H1 (cell line): ENCODE results near the gene CHRDL2. TPM values are rescaled to one million over a fixed set of nuclear protein-coding genes. Genes with fewer than 3 reads are reported as not detected.

Experiments used
- CTCF ChIA-PET: fragments of 300-600 bp; sonication (Branson Sonifier 250); formaldehyde crosslinking; loops from one replicate; lab custom pipeline; 2021; ENCODE audit not compliant: partially characterized antibody; lab: Charles Lee
- POLR2A ChIA-PET: fragments of 300-600 bp; sonication (Branson Sonifier 250); formaldehyde crosslinking; loops from one replicate; lab custom pipeline; 2021; ENCODE audit warnings: inconsistent platforms; ENCODE audit not compliant: partially characterized antibody; lab: Charles Lee
- DNase-seq, 2 experiments: peaks; one replicate each; pipeline versions ENCODE4 v3.0.0 to v3.0.0-alpha.2; 2010 to 2022; ENCODE audit warnings: low spot score in 2 of 2, low read depth in 1 of 2, mixed read lengths in 1 of 2
- FAIRE-seq: peaks from 2 replicates; lab custom pipeline; 2011; peaks lifted over from hg19 to GRCh38; lab: Jason Lieb, UNC
- H2AFZ ChIP-seq: 2 replicates; pipeline ENCODE4 v1.8.1; 2012; ENCODE audit warnings: low read length, inconsistent platforms
- H2AK5ac ChIP-seq: 2 replicates; pipeline ENCODE4 v1.6.1; 2013; ENCODE audit warnings: low read depth, low read length
- H2BK120ac ChIP-seq: replicated peaks from 2 replicates; pipeline ENCODE3; 2013; ENCODE audit warnings: low read depth, low read length, inconsistent platforms
- H2BK12ac ChIP-seq: 2 replicates; pipeline ENCODE4 v1.6.1; 2013; ENCODE audit warnings: low read depth, low read length
- H2BK15ac ChIP-seq: 2 replicates; pipeline ENCODE4 v1.6.1; 2013; ENCODE audit warnings: low read length
- H2BK20ac ChIP-seq: 2 replicates; pipeline ENCODE4 v1.6.1; 2013; ENCODE audit warnings: low read length
- H2BK5ac ChIP-seq: 2 replicates; pipeline ENCODE4 v1.6.1; 2013; ENCODE audit warnings: low read depth, low read length
- H3K14ac ChIP-seq: 2 replicates; pipeline ENCODE4 v1.6.1; 2013; ENCODE audit warnings: inconsistent platforms; ENCODE audit not compliant: insufficient read length
- H3K18ac ChIP-seq: 2 replicates; pipeline ENCODE4 v1.6.1; 2013; ENCODE audit warnings: low read length; ENCODE audit errors: extremely low read depth
- H3K23ac ChIP-seq: 2 replicates; pipeline ENCODE4 v1.6.1; 2013; ENCODE audit warnings: inconsistent platforms; ENCODE audit not compliant: insufficient read length
- H3K23me2 ChIP-seq: 2 replicates; pipeline ENCODE4 v1.6.1; 2013; ENCODE audit warnings: low read depth, low read length
- H3K27ac ChIP-seq: 2 replicates; pipeline ENCODE4 v1.6.1; 2011; ENCODE audit warnings: low read depth, low read length, inconsistent platforms
- H3K27me3 ChIP-seq, 4 experiments: replicated peaks in 1 of 4; 1 replicate in 1 of 4; 2 replicates in 3 of 4; pipeline versions ENCODE4 v1.6.1 to v1.8.1; 2011 to 2013; ENCODE audit warnings: low read length in 3 of 4, mild to moderate bottlenecking in 3 of 4, inconsistent platforms in 2 of 4, mixed read lengths in 2 of 4, moderate library complexity in 1 of 4; ENCODE audit not compliant: control insufficient read depth in 3 of 4, insufficient read depth in 3 of 4; ENCODE audit errors: extremely low read depth in 1 of 4
- H3K36me3 ChIP-seq, 4 experiments: 2 replicates each; pipeline versions ENCODE4 v1.6.1 to v1.8.1; 2011 to 2013; ENCODE audit warnings: mild to moderate bottlenecking in 4 of 4, low read length in 3 of 4, moderate library complexity in 2 of 4, control low read depth in 1 of 4, inconsistent platforms in 1 of 4; ENCODE audit not compliant: insufficient read depth in 4 of 4, control insufficient read depth in 2 of 4
- H3K4ac ChIP-seq: replicated peaks from 2 replicates; pipeline ENCODE3; 2013; ENCODE audit warnings: low read length, low read depth, mixed read lengths, inconsistent platforms; ENCODE audit not compliant: insufficient read length
- H3K4me1 ChIP-seq, 4 experiments: replicated peaks in 1 of 4; 1 replicate in 1 of 4; 2 replicates in 3 of 4; pipeline versions ENCODE4 v1.6.1 to v1.8.1; 2011 to 2013; ENCODE audit warnings: low read length in 3 of 4, inconsistent platforms in 2 of 4, mixed read lengths in 1 of 4; ENCODE audit not compliant: insufficient read depth in 4 of 4, control insufficient read depth in 3 of 4
- H3K4me2 ChIP-seq, 2 experiments: 2 replicates each; pipeline versions ENCODE4 v1.6.1 to v1.8.1; 2011 to 2013; ENCODE audit warnings: low read depth in 2 of 2, low read length in 2 of 2, control low read depth in 1 of 2, inconsistent platforms in 1 of 2, mild to moderate bottlenecking in 1 of 2; ENCODE audit not compliant: insufficient read depth in 1 of 2
- H3K4me3 ChIP-seq, 4 experiments: fragments of 200-600, 300-600 bp in 1 of 4; sonication (generic), shearing (Covaris generic), sonication (Bioruptor Twin) in 1 of 4; 2 replicates each; pipeline versions ENCODE4 v1.5.1 to v1.8.1; 2011 to 2016; ENCODE audit warnings: low read length in 4 of 4, low read depth in 3 of 4, control low read depth in 2 of 4, inconsistent platforms in 2 of 4, mild to moderate bottlenecking in 2 of 4, mixed read lengths in 1 of 4, moderate library complexity in 1 of 4; ENCODE audit not compliant: insufficient read depth in 2 of 4; ENCODE audit errors: extremely low read depth in 1 of 4
- H3K56ac ChIP-seq: replicated peaks from 2 replicates; pipeline ENCODE3; 2013; ENCODE audit warnings: low read depth, mild to moderate bottlenecking, mixed read lengths, low read length, inconsistent platforms; ENCODE audit not compliant: insufficient read length
- H3K79me1 ChIP-seq: 2 replicates; pipeline ENCODE4 v1.6.1; 2013; ENCODE audit warnings: low read depth, low read length, control low read depth
- H3K79me2 ChIP-seq, 2 experiments: 2 replicates each; pipeline versions ENCODE4 v1.6.1 to v1.8.1; 2012 to 2013; ENCODE audit warnings: low read length in 2 of 2, mild to moderate bottlenecking in 2 of 2, inconsistent platforms in 1 of 2; ENCODE audit not compliant: insufficient read depth in 2 of 2, control insufficient read depth in 1 of 2
- H3K9ac ChIP-seq, 4 experiments: replicated peaks in 1 of 4; 1 replicate in 1 of 4; 2 replicates in 3 of 4; pipeline versions ENCODE4 v1.6.1 to v1.8.1; 2011 to 2013; ENCODE audit warnings: low read depth in 3 of 4, low read length in 3 of 4, control low read depth in 2 of 4, mild to moderate bottlenecking in 2 of 4, moderate library complexity in 2 of 4, inconsistent platforms in 1 of 4; ENCODE audit errors: extremely low read depth in 1 of 4
- H3K9me3 ChIP-seq, 2 experiments: 2 replicates each; pipeline versions ENCODE4 v1.6.1 to v1.8.1; 2012 to 2013; ENCODE audit warnings: mild to moderate bottlenecking in 2 of 2, moderate library complexity in 2 of 2, control low read depth in 1 of 2, inconsistent platforms in 1 of 2, low read depth in 1 of 2, low read length in 1 of 2, mixed read lengths in 1 of 2; ENCODE audit not compliant: insufficient read depth in 2 of 2
- H4K20me1 ChIP-seq, 2 experiments: replicated peaks in 1 of 2; 2 replicates each; pipeline versions ENCODE3 to v1.8.1; 2011 to 2013; ENCODE audit warnings: inconsistent platforms in 2 of 2, low read length in 2 of 2, mild to moderate bottlenecking in 1 of 2; ENCODE audit not compliant: insufficient read depth in 2 of 2, control insufficient read depth in 1 of 2
- H4K5ac ChIP-seq: 2 replicates; pipeline ENCODE4 v1.6.1; 2013; ENCODE audit warnings: low read length, low read depth, mixed read lengths, inconsistent platforms; ENCODE audit not compliant: insufficient read length
- H4K8ac ChIP-seq: 2 replicates; pipeline ENCODE4 v1.8.0; 2013; ENCODE audit warnings: mild to moderate bottlenecking, moderate library complexity, low read length, inconsistent platforms; ENCODE audit not compliant: insufficient read depth; ENCODE audit errors: extremely low read depth
- H4K91ac ChIP-seq: replicated peaks from 2 replicates; pipeline ENCODE3; 2013; ENCODE audit warnings: low read length, mixed read lengths, inconsistent platforms; ENCODE audit not compliant: insufficient read length
- RBBP5 ChIP-seq: IDR thresholded peaks from 2 replicates; pipeline ENCODE4 v1.7.1; 2012; ENCODE audit warnings: low read depth, mild to moderate bottlenecking, inconsistent platforms, low read length, moderate library complexity, borderline replicate concordance
- whole genome bisulfite sequencing, 2 experiments: shearing (Covaris generic) in 1 of 2; methylation state at CpG; one replicate each; pipeline versions ENCODE4 v1.1.6 to v1.1.7; 2013 to 2015; ENCODE audit warnings: low lambda C conversion rate in 2 of 2, mixed read lengths in 2 of 2, inconsistent platforms in 1 of 2, low coverage in 1 of 2, missing lambda C conversion rate in 1 of 2; ENCODE audit not compliant: insufficient replicate concordance in 2 of 2, insufficient coverage in 1 of 2, insufficient read length in 1 of 2; ENCODE audit errors: extremely low coverage in 1 of 2, missing lambda C conversion rate in 1 of 2; 5-methylcytosine and 5-hydroxymethylcytosine counted together
- polyA plus RNA-seq, 7 experiments: library from polyadenylated mRNA; depleted of rRNA in 3 of 7; stranded (reverse) in 5 of 7; unstranded in 2 of 7; fragments of >200 nt in 5 of 7; fragments of 200-250 nt in 2 of 7; gene quantifications; 1 replicate in 5 of 7; 2 replicates in 1 of 7; 4 replicates in 1 of 7; pipeline versions ENCODE4 v1.2.1 to v1.2.3, GENCODE V29; 2011 to 2013; ENCODE audit warnings: missing spikeins in 2 of 7, mixed read lengths in 2 of 7
- total RNA-seq: library from RNA; stranded (reverse); fragmentation: NEBNext Ultra II Directional; extraction: Animal tissue kit (Norgen Biotek cat#: 25700); gene quantifications from 2 replicates; pipeline ENCODE4 v1.2.1, GENCODE V29; 2021

CHRDL2 gene
- total and polyA plus RNA-seq, 2 of the 8 experiments (the other 6 are each of a cell fraction or from before 2014, with no cell fraction given) = 0.26 to 0.48 TPM

DNA sequence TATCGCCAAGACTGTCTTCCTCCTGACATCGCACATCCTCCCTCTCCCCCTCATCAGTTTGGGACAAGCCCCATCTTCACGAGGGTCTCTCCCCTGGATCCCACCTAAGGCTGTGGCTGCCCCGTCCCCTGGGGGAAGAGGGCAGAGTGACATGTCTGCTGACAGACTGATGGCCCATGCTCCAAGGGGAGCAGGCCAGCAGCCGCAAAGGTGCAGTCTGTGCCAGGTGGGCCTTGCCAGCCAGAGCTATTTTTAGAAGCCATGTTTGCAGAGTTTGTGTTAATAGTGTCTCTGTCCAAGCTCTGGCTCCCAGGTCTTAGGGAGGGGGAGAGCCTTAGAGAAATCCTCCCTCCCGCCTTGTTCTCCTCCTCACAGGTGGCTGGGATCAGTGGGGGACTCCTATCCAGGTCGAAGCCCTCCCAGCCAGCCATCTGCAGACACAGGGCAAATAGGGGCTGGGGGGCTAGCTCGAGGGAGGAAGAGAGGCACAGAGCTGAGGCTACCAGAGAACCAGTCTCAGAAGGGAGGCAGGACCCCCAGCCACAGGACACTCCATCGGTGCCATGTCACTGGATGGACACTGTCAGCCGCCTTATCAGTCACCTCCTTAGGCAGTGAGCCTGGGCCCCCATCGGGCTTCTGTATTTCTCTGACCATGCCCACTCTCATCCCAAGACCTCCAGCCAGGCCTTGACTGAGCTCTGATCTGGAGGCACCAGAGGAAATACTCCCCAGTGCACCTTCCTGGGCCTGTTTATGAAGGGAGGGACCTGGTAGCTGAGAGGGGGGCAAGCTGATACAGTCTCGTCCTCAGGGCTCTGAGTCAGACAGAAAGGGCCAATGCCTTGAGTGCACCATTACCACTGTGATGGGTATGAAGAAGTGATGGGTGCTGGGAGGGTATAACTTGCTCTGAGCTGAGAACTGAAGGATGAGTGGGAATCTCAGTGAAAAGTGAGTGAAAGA lies 49.3 kb downstream of the CHRDL2 start:
- Histone ChIP-seq H2AFZ (no peak overlapping the region), H3K9ac (no peak overlapping the region), H3K56ac (no peak overlapping the region), H2AK5ac (no peak overlapping the region), H3K36me3 (no peaks in the 10 kb centered on the region), H3K23ac (no peak overlapping the region), H4K8ac (no peak overlapping the region), H3K4me2 (no peak overlapping the region; a peak in 1 of 4 replicates), H3K9me3 (no peaks in the 10 kb centered on the region), H2BK12ac (no peak overlapping the region), H3K4ac (no peak overlapping the region), H4K5ac (no peak overlapping the region), H2BK15ac (no peak overlapping the region), H3K4me1 (peaks cover 3 to 8% (median 7%) of the 10 kb centered on the region in 4 experiments; a peak in 6 of 7 replicates), H3K79me2 (no peaks in the 10 kb centered on the region), H2BK120ac (no peak overlapping the region), H2BK20ac (no peak overlapping the region), H3K27me3 (peaks cover 0 to 12% (median 7%) of the 10 kb centered on the region in 4 experiments; a peak in 5 of 7 replicates), H3K14ac (no peak overlapping the region), H4K91ac (no peak overlapping the region), H2BK5ac (no peak overlapping the region), H3K27ac (no peak overlapping the region), H4K20me1 (no peaks in the 10 kb centered on the region), H3K4me3 (no peak overlapping the region), H3K79me1 (no peaks in the 10 kb centered on the region), H3K18ac (no peak overlapping the region), H3K23me2 (no peaks in the 10 kb centered on the region)
- ChIA-PET CTCF (interaction anchor here (1.0 to 10.2 kb wide), 12 partner anchors 8 to 308 kb away, joined by 3 to 72 read pairs (median 4); no protein-coding TSS in a partner anchor), POLR2A (interaction anchor here (0.6 to 1.7 kb wide), 3 partner anchors 15 to 442 kb away, joined by 3 to 4 read pairs (median 4); partner anchors contain the start of gene CHRDL2)
- 92% methylated on average over 11 of the region's 12 CpGs; no CpG with 5 or more reads in 1 of the 2 experiments for WGBS, 2 experiments
- FAIRE-seq = no peak
- DNase-seq = no peak
- no peak for TF ChIP-seq RBBP5
